Tracheal epithelial cell (primary cell): Measurements from ENCODE around the gene SETSIP. TPM values are rescaled to one million over a fixed set of nuclear protein-coding genes. Genes with fewer than 3 reads are reported as not detected.

ENCODE experiments used
- total RNA-seq: library from RNA; depleted of rRNA; stranded (reverse); fragments of >200 nt; gene quantifications from 2 replicates; pipeline ENCODE4 v1.2.1, GENCODE V29; 2014

SETSIP gene
- total RNA-seq: 0.48 TPM in 1 of 2 replicates, not detected in the other

DNA sequence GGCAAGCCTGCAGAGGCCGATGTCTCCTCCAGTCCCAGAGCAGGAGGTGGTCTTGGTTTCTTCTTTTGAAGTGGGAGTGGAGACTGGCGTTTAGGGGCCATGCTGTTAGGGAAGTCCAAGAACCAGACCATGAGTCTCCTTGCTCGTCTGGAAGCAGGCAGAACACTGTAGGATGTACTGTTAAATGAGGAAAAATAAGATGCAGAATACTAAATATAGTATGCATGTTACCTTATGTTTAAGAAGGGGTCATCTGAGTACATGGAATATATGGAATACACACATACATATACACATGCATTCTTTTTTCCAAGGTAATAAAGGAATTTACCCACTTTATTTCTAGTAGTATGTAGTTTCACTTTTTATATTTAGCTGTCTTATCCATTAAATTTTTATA, at the start of gene SETSIP:
Gene SETSIP (minus strand): TSS at position 101 of the 400 bp plus-strand sequence. CDS start 0 bp downstream, at position 101.

GRCh38 chr1:92080128-92080985, 5.1 kb upstream of the SETSIP start, which contains the start of gene BTBD8:
Gene BTBD8, plus strand, starts transcription at chr1:92080345. Its CDS starts 227 bp downstream, at chr1:92080572.

Other genes with a start within 250 kb of the SETSIP start
- gene TGFBR3, start 189.3 kb downstream of the SETSIP start, total RNA-seq: 0.72 and 1.7 TPM in 2 replicates
- not detected in 2 replicates for gene BRDT, start 126.0 kb downstream of the SETSIP start, total RNA-seq
- gene EPHX4, start 45.4 kb downstream of the SETSIP start, total RNA-seq: 0.43 and 1.9 TPM in 2 replicates
- gene BTBD8, start 4.9 kb upstream of the SETSIP start, total RNA-seq: 3.6 and 4.3 TPM in 2 replicates
- gene C1orf146, start 142.5 kb upstream of the SETSIP start, total RNA-seq: not detected in 2 replicates
- gene GLMN, start 223.6 kb upstream of the SETSIP start, total RNA-seq: 4.8 and 9.8 TPM in 2 replicates
- gene RPAP2, start 223.6 kb upstream of the SETSIP start, total RNA-seq: 9.4 and 15.3 TPM in 2 replicates